ENCODE data around the gene RACGAP1.
A peak's percentile ranks its signal among the peaks of the same experiment; 100 is the strongest.

RACGAP1 gene

DNA sequence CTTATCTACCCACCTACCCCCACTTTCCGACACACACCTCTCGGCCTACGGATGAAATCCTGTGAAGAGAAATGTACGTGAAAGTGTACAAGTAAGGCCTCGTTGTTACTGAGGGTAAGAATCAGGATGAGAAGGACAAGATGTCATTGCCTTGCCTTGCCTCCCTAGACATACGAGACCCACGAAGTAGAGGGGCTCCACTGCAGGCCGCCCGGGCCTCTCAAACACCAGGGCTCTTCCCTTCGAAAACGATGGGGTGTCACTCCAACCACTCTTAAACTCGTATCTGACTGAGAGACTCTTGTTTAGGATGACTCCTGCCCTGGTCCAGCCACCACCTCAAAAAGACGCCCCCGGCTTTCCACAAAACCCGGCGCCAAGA lies 498 bp downstream of the RACGAP1 start:
- no peaks in the 10 kb centered on the region for H3K27me3 ChIP-seq (ENCODE audit: insufficient read depth, insufficient read length)
- H3K4me1 ChIP-seq (ENCODE audit: insufficient read depth, insufficient read length): no peaks in the 10 kb centered on the region
- H3K4me3 ChIP-seq (ENCODE audit: insufficient read length, low read depth): peak overlapping the region; percentile 92
- peaks cover 15% of the 10 kb centered on the region for H3K36me3 ChIP-seq (ENCODE audit: insufficient read depth, insufficient read length, low read length)
- TF ChIP-seq SUZ12 (IDR thresholded peaks at IDR 0.05; ENCODE audit: extremely low read depth, insufficient read depth, insufficient read length): no peak
- no peak for TF ChIP-seq ZNF274 (IDR thresholded peaks at IDR 0.05; ENCODE audit: low read depth, low read length)
- H3K9me3 ChIP-seq (ENCODE audit: insufficient read depth, low read length): no peaks in the 10 kb centered on the region
- peak overlapping the region; percentile 92 for H3K9ac ChIP-seq (ENCODE audit: insufficient read length, low read depth)
- no peak for DNase-seq (ENCODE audit: low read depth, low spot score)

DNA sequence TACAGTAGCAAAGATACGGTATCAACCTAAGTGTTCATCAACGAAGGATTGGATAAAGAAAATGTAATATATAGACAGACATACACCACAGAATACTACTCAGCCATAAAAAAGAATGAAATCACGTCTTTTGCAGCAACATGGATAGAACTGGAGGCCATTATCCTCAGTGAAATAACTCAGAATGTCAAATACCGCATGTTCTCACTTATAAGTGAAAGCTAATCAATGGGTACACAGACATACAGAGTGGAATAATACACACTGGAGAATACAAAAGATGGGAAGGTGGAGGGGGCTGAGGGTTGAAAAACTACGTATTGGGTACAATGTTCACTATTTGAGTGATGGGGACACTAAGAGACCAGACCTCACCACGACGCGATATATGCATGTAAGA lies 1.1 kb downstream of the RACGAP1 start:
- TF ChIP-seq YY1 (IDR thresholded peaks at IDR 0.05; ENCODE audit: insufficient read depth, insufficient read length): no peak
- H3K4me3 ChIP-seq (ENCODE audit: insufficient read length, low read depth): peak overlapping the region; percentile 92
- no peaks in the 10 kb centered on the region for H3K9me3 ChIP-seq (ENCODE audit: insufficient read depth, low read length)
- no peaks in the 10 kb centered on the region for H3K27me3 ChIP-seq (ENCODE audit: insufficient read depth, insufficient read length)
- peak overlapping the region; percentile 92 for H3K9ac ChIP-seq (ENCODE audit: insufficient read length, low read depth)
- no peak for DNase-seq (ENCODE audit: low read depth, low spot score)
- H3K36me3 ChIP-seq (ENCODE audit: insufficient read depth, insufficient read length, low read length): peaks cover 17% of the 10 kb centered on the region
- H3K4me1 ChIP-seq (ENCODE audit: insufficient read depth, insufficient read length): no peaks in the 10 kb centered on the region

DNA sequence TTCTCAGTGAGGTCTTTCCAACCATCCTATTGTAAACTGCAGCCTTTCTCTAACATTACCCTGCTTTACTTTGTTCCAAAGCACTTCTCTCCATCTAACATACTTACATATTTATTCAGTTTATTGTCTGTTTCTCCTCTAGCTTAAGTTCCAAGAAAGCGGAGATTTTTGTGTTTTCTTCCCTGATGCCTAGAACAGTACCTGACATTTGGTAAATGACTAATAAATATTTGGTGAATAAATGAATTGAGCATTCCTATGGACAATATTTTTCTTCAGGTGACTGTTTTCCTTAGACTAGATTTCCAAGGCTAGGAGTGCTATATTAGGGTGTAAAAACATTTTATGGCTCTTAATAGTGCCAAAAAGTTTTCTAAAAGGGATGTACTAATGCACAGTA lies 2.4 kb downstream of the RACGAP1 start:
- DNase-seq (ENCODE audit: low read depth, low spot score): no peak
- H3K4me1 ChIP-seq (ENCODE audit: insufficient read depth, insufficient read length): no peaks in the 10 kb centered on the region
- no peaks in the 10 kb centered on the region for H3K27me3 ChIP-seq (ENCODE audit: insufficient read depth, insufficient read length)
- no peaks in the 10 kb centered on the region for H3K9me3 ChIP-seq (ENCODE audit: insufficient read depth, low read length)
- H3K4me3 ChIP-seq (ENCODE audit: insufficient read length, low read depth): no peak overlapping the region
- TF ChIP-seq SUZ12 (IDR thresholded peaks at IDR 0.05; ENCODE audit: extremely low read depth, insufficient read depth, insufficient read length) (no peak), YY1 (IDR thresholded peaks at IDR 0.05; ENCODE audit: insufficient read depth, insufficient read length) (no peak), ZNF274 (IDR thresholded peaks at IDR 0.05; ENCODE audit: low read depth, low read length) (no peak)
- peaks cover 17% of the 10 kb centered on the region for H3K36me3 ChIP-seq (ENCODE audit: insufficient read depth, insufficient read length, low read length)
- H3K9ac ChIP-seq (ENCODE audit: insufficient read length, low read depth): no peak overlapping the region

DNA sequence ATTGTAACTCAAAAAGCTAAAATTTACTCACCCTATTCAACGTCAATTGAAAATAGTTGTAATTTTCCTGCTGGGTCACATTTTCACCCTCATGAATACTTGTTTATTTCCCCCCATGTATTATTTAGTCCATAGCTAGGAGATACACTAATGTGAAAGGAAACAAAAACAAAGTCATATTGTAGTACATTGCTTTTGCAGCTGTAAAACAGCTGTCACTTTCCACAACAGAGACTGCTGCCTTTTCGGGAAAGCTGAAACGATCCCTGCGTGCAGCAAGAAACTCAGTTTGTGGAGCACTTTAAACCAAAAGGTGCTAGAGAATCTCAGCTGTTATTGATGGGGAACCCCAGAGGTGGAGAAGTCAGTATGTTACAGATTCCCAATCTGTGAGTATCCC lies 4.3 kb downstream of the RACGAP1 start:
- Histone ChIP-seq H3K4me1 (ENCODE audit: insufficient read depth, insufficient read length) (no peaks in the 10 kb centered on the region), H3K9ac (ENCODE audit: insufficient read length, low read depth) (no peak overlapping the region)

DNA sequence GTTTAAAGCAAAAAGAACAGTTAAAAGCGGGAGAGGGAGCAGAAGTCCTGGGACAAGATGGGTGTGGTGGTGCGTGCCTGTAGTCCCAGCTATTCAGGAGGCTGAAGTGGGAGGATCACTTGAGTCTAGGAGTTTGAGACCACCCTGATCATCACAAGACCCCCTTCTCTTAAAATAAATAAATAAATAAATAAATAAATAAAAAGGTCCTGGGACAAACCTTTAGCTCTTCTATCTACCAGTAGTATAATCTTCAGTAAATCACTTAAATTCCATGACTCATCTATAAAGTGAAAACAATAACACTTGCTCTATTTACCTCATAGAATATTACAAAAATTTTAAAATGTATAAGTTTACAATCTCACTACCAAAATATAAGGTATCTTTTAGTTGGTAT lies 5.8 kb downstream of the RACGAP1 start:
- Histone ChIP-seq H3K4me1 (ENCODE audit: insufficient read depth, insufficient read length) (no peaks in the 10 kb centered on the region), H3K36me3 (ENCODE audit: insufficient read depth, insufficient read length, low read length) (peaks cover 41% of the 10 kb centered on the region)

More for the DNA sequence above, 4.3 kb downstream of the RACGAP1 start:
- H3K9me3 ChIP-seq (ENCODE audit: insufficient read depth, low read length): no peaks in the 10 kb centered on the region
- no peaks in the 10 kb centered on the region for H3K27me3 ChIP-seq (ENCODE audit: insufficient read depth, insufficient read length)
- H3K36me3 ChIP-seq (ENCODE audit: insufficient read depth, insufficient read length, low read length): peaks cover 31% of the 10 kb centered on the region
- no peak overlapping the region for H3K4me3 ChIP-seq (ENCODE audit: insufficient read length, low read depth)
- no peak for DNase-seq (ENCODE audit: low read depth, low spot score)
- no peak for TF ChIP-seq YY1 (IDR thresholded peaks at IDR 0.05; ENCODE audit: insufficient read depth, insufficient read length)
- no peak for TF ChIP-seq ZNF274 (IDR thresholded peaks at IDR 0.05; ENCODE audit: low read depth, low read length)
- no peak for TF ChIP-seq SUZ12 (IDR thresholded peaks at IDR 0.05; ENCODE audit: extremely low read depth, insufficient read depth, insufficient read length)

DNA sequence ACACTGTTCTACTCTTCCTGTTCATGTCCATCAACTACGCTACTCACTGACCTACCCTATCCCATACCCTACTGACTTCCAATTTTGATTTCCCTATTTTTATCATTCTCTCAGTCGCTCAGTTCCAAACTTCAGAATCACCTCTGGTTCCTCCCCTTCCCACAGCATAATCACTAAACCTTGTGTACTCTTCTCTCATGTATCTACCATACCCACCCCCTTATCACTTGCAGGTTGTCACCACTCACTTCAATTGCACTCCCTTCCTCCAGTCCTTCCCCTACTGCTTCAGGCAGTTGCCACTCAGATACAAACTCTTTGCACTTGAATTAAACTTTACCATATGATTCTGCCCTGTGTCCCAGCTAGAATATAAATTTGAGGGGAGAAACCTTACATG lies 6.3 kb downstream of the RACGAP1 start:
- TF ChIP-seq SUZ12 (IDR thresholded peaks at IDR 0.05; ENCODE audit: extremely low read depth, insufficient read depth, insufficient read length): no peak
- DNase-seq (ENCODE audit: low read depth, low spot score): no peak

More for the DNA sequence above, 5.8 kb downstream of the RACGAP1 start:
- H3K9me3 ChIP-seq (ENCODE audit: insufficient read depth, low read length): no peaks in the 10 kb centered on the region
- H3K4me3 ChIP-seq (ENCODE audit: insufficient read length, low read depth): no peak overlapping the region
- no peak overlapping the region for H3K9ac ChIP-seq (ENCODE audit: insufficient read length, low read depth)
- H3K27me3 ChIP-seq (ENCODE audit: insufficient read depth, insufficient read length): no peaks in the 10 kb centered on the region
- TF ChIP-seq YY1 (IDR thresholded peaks at IDR 0.05; ENCODE audit: insufficient read depth, insufficient read length) (no peak), SUZ12 (IDR thresholded peaks at IDR 0.05; ENCODE audit: extremely low read depth, insufficient read depth, insufficient read length) (no peak), ZNF274 (IDR thresholded peaks at IDR 0.05; ENCODE audit: low read depth, low read length) (no peak)
- DNase-seq (ENCODE audit: low read depth, low spot score): no peak

DNA sequence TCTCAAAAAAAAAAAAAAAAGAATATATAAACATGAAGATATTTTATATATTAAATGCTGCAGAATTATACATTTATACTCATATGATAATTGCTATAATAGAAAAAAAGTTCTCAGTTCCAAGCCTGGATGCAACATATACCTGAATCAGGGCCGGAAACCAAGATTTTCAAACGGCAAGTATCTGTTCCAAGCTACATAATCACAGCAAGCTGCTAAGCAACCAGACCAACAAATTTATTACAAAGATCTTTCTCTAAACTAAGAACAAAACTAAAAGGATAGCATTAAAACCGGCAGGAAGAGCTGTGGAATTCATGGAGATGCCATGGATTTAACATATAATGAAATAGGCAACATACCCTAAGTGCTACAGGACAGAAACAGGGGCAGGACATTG lies 7.1 kb downstream of the RACGAP1 start:
- Histone ChIP-seq H3K4me3 (ENCODE audit: insufficient read length, low read depth) (no peak overlapping the region), H3K27me3 (ENCODE audit: insufficient read depth, insufficient read length) (no peaks in the 10 kb centered on the region), H3K9me3 (ENCODE audit: insufficient read depth, low read length) (no peaks in the 10 kb centered on the region), H3K4me1 (ENCODE audit: insufficient read depth, insufficient read length) (no peaks in the 10 kb centered on the region), H3K36me3 (ENCODE audit: insufficient read depth, insufficient read length, low read length) (peaks cover 51% of the 10 kb centered on the region), H3K9ac (ENCODE audit: insufficient read length, low read depth) (no peak overlapping the region)
- TF ChIP-seq YY1 (IDR thresholded peaks at IDR 0.05; ENCODE audit: insufficient read depth, insufficient read length): no peak
- no peak for TF ChIP-seq SUZ12 (IDR thresholded peaks at IDR 0.05; ENCODE audit: extremely low read depth, insufficient read depth, insufficient read length)
- TF ChIP-seq ZNF274 (IDR thresholded peaks at IDR 0.05; ENCODE audit: low read depth, low read length): no peak
- DNase-seq (ENCODE audit: low read depth, low spot score): no peak

More for the DNA sequence above, 6.3 kb downstream of the RACGAP1 start:
- no peak overlapping the region for H3K9ac ChIP-seq (ENCODE audit: insufficient read length, low read depth)
- H3K4me3 ChIP-seq (ENCODE audit: insufficient read length, low read depth): no peak overlapping the region
- H3K4me1 ChIP-seq (ENCODE audit: insufficient read depth, insufficient read length): no peaks in the 10 kb centered on the region
- H3K9me3 ChIP-seq (ENCODE audit: insufficient read depth, low read length): no peaks in the 10 kb centered on the region
- H3K36me3 ChIP-seq (ENCODE audit: insufficient read depth, insufficient read length, low read length): peaks cover 47% of the 10 kb centered on the region
- no peaks in the 10 kb centered on the region for H3K27me3 ChIP-seq (ENCODE audit: insufficient read depth, insufficient read length)

DNA sequence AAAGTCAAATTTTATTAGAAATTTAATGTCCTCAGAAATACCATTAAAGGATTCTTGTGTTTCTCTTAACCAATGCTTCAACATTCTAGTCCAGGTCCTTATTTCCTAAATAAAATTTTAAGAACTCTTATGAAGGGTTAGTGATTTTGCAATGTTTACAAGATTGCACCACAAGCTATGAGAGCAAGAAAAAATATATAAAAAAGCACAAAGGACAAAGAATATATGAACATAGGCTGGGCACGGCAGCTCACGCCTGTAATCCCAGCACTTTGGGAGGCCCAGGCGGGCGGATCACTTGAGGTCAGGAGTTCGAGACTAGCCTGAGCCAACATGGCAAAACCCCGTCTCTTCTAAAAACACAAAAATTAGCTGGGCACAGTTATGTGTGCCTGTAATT lies 7.7 kb downstream of the RACGAP1 start:
- Histone ChIP-seq H3K36me3 (ENCODE audit: insufficient read depth, insufficient read length, low read length) (peaks cover 48% of the 10 kb centered on the region), H3K9me3 (ENCODE audit: insufficient read depth, low read length) (no peaks in the 10 kb centered on the region), H3K27me3 (ENCODE audit: insufficient read depth, insufficient read length) (no peaks in the 10 kb centered on the region), H3K9ac (ENCODE audit: insufficient read length, low read depth) (no peak overlapping the region), H3K4me3 (ENCODE audit: insufficient read length, low read depth) (no peak overlapping the region), H3K4me1 (ENCODE audit: insufficient read depth, insufficient read length) (no peaks in the 10 kb centered on the region)
- TF ChIP-seq YY1 (IDR thresholded peaks at IDR 0.05; ENCODE audit: insufficient read depth, insufficient read length): no peak
- no peak for TF ChIP-seq SUZ12 (IDR thresholded peaks at IDR 0.05; ENCODE audit: extremely low read depth, insufficient read depth, insufficient read length)
- TF ChIP-seq ZNF274 (IDR thresholded peaks at IDR 0.05; ENCODE audit: low read depth, low read length): no peak
- DNase-seq (ENCODE audit: low read depth, low spot score): no peak

Measured in NT2/D1 (cell line).